DMS 273 (cell line): Measurements from ENCODE around the gene OGFOD1.
"Not testable (repeated sequence)": the region's sequence is repeated elsewhere in the genome, so short reads cannot be mapped to it uniquely, and the experiment has no call there.

Experiments
- DNase-seq: peaks from one replicate; lab custom pipeline; 2025; ENCODE audit not compliant: unreplicated experiment; lab: John Stamatoyannopoulos, UW

The OGFOD1 gene

DNA sequence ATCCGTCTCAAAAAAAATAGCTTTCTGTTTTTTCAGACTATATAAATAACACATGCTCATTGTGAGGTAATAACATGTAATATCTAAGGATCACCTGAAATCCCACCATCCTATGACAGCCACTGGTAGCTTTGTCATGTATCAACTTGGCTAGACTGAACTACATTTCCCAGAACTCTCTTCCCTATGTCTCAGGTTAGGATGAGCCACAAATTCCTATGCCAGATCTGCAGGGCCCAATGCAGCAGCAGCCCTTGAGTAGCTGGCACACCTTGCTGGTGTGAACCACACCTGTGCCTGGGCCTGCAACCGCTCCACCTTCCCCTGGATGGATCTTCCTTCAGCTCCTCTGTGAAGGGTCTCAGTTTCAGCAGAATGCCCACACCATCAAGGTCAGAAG lies 28.1 kb downstream of the OGFOD1 start:
- DNase-seq = no peak

DNA sequence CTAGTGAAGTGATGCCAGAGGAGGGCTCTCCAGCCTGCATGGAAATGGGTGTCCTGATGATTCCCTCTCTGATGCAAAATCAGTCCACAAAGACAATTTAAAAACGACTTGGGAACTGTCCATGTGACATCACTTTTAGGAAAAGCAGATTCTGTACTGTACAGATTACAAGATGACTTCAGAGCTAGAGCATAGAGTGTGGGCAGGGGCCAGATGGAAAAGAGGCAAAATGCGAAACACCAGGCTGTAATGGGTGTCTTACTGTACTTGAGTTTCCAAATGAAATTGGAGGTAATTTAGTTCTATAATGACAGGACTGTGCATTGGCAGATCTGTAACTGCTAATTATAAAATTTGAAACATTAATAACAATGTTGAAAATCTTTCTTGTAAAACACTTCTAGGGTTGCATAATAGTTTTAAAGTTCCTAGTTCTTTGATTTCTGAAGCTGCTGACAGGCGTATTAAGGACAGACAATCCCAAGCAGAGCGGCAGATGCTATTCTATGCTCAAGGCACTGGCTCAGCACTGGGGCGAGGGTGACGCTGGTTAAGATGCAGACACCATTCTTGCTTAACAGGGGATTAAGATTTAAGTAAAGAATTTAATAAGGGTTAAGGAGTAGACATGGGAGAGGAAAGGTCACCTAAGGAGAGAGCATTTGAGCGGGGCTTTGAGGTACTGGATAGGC lies 29.6 kb downstream of the OGFOD1 start:
- peak; percentile 21 for DNase-seq

DNA sequence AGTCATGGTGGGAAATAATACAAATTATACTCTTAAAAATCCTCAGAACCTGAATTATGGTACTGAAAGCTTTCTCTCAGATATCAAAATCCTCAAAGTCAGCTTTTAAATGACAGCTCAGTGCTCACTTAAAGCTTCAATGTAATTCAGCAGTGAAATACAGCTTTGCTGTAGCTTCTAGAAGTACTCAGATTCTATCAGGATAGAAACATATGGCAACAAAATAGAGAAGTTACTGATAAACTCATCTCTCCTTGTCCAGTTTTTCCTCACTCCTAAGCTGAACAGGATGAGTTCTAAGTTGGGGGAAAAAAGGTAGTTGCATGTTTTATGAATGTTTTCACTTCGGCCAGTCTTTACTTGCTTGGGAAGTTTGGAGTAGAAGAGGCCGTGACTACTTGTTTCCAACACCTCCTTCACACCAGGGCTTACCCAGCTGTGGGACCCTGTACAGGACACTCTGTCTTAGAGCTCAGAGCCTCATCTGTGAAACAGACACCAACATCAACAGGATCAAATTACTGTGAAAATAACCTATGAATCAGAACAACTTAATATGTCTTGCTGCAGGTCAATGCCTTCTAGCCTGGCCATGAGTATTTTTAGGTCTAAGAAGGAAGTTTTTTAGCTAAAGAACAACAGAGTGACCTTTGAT lies 30.2 kb downstream of the OGFOD1 start:
- peak; percentile 34 for DNase-seq

DNA sequence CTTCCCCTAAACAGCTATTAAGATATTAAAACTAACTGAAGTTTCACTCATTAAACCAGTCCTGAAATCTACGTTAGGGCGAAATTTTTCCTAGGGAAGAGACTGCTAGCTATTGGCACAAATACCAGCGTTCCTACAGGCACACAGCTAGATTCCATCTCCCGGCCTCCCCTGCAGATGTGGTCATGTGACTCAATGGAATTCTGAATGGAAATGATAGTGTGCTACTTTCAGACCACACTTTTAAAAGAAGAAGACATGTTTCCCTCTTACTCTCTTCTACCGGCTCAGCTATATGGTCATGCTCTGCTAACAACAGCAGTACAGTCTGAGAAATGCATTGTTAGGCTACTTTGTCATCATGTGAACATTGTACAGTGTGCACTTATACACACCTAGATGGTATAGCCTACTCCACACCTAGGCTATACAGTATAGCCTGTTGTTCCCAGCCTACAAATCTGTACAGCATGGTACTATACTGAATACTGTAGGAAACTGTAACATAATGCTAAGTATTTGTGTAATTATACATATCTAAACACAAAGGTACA lies 31.4 kb downstream of the OGFOD1 start:
- no peak for DNase-seq

DNA sequence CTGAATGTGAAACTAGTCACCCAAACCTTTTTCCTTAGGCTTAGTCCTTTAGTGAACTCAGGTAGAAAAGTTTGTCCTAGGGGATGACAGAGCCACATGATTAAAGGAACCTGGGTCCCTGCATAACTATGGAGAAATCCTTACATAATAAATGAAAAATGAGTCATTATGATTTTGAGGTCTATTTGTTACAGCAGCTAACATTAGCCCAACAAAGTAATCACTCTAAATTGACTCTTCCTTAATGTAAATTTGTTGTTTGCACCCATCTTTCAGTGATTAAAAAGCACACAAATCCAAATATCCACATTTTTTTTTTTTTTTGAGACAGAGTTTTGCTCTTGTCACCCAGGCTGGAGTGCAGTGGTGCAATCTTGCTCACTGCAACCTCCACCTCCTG lies 32.0 kb downstream of the OGFOD1 start:
- DNase-seq = no peak

DNA sequence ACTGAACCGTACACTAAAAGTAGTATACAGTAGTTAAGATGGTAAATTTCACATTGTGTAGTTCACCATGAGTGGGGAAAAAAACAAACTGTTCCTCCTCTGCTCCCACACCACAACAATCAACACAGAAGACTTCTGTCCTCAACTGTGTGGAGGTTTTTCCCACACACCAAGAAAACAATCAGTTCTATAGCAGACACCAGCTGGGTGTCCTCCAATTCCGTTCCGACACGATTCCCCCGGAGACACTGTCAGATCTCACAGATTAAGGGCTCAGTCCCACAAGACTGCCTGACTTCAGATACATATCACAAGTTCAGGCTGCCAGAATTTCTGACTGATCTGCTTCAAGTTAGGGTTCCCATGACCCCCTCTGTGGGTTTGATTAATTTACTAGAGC lies 36.7 kb downstream of the OGFOD1 start:
- no peak for DNase-seq

DNA sequence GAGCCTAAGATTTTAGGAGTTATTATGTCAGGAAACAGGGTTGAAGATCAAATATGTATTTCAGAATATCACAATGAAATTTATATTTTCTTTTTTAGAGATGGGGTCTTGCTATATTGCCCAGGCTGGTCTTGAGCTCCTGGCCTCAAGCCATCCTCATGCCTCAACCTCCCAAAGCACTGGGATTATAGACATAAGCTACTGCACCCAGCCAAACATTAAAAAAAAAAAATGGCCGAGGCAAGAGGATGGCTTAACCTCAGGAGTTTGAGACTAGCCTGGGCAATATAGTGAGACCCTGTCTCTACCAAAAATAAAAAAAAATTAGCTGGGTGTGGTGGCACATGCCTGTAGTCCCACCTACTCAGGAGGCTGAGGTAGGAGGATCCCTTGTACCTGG lies 37.5 kb downstream of the OGFOD1 start:
- not testable (repeated sequence) for DNase-seq

DNA sequence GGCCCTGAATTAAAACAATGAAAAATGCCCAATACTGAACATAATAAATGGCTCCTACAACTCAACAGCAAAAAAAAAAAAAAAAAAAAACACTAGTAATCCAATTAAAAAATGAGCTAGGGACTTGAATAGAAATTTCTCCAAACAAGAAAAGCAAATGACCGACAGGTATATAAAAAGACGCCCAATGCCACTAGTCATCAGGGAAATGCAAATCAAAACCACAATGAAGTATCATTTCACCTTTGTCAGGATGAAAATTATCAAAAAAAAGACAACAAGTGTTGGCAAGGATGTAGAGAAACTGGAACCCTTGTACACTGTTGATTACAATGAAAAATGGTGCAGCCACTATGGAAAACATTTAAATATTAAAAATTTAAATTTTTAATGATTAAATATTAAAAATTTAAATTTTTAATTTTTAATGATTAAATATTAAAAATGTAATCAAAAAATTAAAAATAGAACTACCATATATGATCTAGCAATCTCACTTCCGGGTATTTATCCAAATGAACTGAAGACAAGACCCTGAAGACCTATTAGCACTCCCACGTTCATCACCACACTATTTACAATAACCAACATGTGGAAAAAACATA lies 40.4 kb downstream of the OGFOD1 start:
- no peak for DNase-seq

DNA sequence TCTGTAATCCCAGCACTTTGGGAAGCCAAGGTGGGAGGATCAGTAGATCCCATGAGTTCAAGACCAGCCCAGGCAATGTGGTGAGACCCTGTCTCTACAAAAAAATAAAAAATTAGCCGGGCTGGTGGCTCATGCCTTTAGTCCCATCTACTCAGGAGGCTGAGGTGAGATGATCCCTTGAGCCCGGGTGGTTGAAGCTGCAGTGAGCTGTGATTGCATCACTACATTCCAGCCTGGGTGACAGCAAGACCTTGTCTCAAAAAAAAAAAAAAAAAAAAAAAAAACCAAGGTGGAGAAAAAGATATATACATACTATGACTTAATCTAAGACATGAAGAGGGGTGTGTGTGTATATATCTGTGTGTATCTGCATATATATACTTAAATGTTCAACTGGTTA lies 41.8 kb downstream of the OGFOD1 start:
- no peak for DNase-seq

DNA sequence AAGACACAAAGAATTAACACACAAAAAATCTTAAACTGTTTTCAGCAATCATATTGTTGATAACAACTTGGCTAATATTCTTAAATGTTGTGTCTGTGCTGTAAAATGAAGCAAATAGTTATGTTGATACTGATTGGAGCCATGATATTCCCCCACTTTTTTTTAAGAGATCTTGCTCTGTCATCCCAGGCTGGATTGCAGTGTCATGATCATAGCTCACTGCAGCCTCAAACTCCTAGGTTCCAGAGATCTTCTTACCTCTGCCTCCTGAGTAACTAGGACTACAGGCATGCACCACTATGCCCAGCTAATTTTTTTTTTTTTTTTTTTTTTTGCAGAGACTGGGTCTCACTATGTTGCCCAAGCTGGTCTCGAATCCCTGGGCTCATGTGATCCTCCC lies 42.5 kb downstream of the OGFOD1 start:
- no peak for DNase-seq

DNA sequence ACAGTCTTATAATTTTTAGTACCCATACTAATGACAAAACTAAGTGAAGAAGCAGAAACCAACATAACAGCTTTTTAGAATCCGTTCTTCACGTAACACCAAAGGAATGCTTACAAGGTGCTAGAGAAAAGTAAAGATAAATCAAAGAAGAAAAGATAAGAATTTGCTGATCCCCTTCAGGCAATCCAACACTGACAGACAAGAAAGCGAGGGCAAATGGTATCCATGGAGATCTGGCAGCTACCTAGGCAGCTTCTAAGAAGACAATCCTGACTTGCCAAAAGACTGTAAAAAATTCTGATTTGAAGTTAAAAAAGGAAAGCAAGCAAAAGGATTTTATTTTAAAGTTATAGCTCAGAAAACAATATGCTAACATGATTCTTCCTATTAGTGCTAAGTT lies 53.8 kb downstream of the OGFOD1 start:
- no peak for DNase-seq

DNA sequence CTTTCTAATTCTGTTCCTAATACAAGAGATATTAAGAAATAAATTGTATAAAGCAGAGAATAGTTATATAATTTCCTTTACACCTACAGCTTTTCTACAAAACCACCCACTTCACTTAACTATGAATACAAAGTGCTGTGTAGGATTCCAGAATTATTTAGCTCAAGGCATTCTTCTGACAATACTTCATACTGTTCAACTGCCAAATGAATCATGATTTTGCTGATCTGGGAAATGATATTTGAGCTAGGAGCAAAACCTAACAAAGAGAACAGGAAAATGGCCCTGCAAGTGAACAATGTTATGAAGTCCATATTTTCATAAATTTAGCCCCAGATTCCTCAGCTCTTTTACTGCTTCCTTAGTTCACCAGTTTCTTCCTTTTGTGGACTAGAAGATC lies 55.6 kb downstream of the OGFOD1 start:
- no peak for DNase-seq

DNA sequence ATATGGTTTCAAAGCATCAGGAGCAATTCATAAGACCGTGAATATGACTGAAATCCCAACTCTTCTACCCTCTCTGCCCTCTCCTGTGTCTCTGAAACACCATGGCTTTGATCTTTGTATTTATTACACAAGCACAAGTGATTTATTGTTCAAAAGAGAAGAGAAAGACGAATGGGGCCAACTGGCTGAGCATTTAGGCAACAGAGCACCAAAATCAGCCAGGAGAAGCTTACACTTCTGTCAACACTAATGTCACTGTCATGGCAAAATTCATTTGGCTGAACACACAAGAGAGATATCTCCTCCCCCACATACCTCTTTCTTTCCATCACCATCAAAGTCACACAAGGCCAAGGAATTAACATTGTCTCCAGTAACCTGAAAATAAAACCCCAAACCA lies 59.2 kb downstream of the OGFOD1 start:
- DNase-seq = no peak

DNA sequence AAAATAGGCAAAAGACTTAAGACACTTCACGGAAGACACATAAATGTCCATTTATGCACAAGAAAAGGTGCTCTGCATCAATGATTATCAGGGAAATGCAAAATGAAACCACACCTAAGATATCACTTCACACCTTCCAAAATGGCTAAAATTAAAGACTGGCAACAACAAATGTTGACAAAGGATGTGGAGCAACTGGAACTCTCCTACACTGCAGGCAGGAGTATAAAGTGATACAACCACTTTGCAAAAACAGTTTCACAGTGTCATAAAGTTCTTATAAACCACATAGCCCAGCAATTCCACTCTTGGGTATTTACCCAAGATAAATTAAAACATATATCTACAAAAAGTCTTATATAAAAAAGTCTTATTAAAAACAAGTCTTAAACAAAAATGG lies 60.7 kb downstream of the OGFOD1 start:
- no peak for DNase-seq

DNA sequence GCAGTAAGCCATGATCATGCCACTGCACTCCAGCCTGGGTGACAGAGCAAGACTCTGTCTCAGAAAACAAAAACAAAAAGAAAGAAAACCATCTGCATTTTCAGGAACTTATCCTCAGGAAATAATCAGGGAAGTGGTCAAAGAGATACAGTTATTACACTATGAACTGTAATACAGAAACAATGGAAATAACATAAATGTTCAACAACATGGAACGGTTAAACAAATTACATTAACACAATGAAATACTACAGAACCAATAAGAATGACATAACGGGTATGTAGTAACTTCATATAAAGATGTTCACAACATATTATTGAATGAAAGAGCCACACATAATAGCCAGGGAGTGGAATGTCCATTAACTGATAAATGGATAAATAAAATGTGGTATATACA lies 61.7 kb downstream of the OGFOD1 start:
- DNase-seq = no peak

DNA sequence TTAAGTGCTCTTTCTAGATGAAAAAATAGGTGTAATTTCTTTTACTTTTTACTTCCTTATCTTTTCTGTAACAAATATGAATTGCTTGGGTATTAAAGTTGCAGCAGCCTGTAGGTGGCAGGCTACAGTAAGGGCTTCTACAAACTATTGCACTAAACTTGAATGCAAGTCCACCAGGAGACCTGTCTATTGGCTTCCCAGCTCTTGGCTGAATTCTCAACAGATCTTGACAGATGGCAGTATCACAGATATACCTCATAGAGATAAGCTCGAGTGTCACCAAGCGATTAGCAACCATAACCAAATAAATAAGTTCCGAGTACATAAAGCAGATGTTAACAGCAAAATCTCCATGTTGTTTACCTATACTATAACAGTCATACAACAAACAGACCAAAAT lies 62.6 kb downstream of the OGFOD1 start:
- peak; percentile 92 for DNase-seq

DNA sequence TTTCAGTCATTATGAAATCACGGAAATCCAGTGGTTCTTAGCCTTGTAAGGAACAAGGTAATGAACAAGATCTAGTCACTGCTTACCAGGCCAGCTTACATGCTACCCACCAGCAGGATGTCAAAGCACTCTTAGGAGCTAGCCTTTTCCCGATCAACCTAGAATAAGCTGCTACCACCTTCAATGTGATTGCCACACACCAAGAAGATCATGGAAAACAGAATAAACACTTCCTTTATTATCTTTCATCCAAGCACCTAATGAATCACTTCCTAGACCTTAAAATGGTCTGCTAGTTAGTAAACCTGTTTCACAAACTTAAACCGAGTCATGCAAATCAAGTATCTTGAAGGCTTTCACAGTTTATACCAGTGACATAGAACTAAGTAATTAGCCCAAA lies 63.5 kb downstream of the OGFOD1 start:
- DNase-seq = no peak

DNA sequence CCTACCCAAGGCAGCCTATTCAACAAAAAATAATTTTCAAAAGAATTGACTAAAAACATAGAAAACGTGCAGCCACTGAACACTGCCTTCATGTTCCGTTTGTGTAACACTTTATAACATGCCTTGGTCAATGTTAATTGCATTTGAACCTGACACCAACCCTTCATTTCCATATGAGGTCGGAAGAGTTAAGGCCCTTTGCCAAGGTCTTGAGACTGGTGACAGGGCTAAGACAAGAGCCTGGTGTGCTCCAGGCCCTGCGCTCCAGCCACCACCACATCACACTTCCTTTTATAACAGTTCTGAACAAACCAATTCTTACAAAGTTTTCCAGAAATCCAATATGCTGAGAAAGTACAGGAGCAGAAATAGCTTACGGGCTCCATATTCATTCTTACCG lies 64.3 kb downstream of the OGFOD1 start:
- peak; percentile 9 for DNase-seq

DNA sequence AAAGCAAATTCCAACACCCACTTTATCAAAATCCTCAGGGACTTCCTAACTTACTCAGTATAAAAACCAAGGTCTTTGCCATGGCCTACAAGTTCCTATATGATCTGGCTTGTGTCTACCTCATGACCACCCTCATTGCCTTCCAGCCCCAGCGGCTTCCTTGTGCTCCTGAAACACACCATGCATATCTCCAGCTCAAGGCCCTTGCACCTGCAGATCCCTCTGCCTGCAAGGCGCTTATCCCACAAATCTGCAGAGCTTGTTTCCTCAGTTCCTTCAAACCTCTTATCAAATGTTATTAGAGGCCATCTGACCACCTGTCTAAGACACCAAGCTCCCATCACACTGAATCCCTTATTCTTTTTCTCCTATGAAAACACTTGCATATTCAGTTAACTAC lies 65.9 kb downstream of the OGFOD1 start:
- DNase-seq = no peak

DNA sequence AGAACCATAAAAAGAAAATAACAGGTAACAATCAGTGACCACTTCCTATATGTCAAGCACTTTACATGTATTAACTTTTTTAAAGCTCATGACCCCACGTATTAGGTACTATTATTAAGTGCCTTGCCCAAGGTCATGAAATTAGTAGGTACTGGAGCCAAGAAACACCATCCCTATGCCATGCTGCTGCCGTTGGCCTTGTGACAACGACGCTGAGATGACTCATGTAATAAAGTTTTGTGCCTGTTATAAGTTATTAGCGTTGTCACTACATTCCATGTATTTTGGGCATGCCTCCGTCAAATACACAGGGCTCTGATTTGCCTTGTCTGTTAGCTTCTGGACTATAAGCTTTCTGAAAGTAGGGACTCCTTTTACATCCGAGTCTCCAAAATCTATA lies 67.1 kb downstream of the OGFOD1 start:
- DNase-seq = no peak

DNA sequence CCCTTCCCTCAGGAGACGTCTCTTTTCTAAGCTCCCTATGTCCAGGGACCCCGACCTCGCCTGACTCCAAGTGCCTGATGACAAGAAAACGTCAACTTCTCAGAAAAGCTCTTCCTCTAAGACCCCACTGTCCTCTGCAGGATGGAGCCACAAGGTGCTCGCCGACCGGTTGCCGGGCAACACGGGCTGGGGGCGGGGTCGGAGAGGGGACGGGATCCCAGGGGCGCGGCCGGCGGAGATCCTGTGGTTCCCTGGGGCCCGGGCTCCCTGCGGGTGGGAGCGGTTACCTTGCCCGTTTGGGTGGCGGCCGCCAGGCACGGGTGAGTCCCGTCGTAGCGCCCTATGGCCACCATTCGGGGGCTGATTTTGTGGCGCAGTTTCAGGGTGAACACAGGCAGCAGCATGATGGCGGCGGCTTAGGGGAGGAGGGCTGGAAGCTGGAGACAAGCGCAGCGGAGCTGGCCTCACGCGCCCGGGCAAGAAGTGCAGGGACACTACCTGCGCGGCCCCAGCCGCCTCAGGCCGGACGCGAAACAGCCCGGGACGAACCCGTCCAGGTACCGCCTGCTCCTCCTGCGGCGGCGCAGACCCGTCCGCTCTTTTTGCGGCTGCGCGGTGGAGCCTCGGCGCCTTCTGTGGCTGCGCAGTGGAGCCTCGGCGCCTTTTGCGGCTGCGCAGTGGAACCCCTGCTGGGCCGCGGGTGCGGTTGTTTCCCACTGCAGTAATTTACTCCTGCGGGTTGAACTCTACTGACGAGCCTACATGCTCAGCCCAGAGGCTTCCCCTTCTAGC lies 68.3 kb downstream of the OGFOD1 start, which contains the start of gene BBS2:
Gene BBS2 (minus strand): TSS at position 566 of the 792 bp plus-strand sequence. CDS start 162 bp downstream, at position 404.
- DNase-seq = peak; percentile 95

DNA sequence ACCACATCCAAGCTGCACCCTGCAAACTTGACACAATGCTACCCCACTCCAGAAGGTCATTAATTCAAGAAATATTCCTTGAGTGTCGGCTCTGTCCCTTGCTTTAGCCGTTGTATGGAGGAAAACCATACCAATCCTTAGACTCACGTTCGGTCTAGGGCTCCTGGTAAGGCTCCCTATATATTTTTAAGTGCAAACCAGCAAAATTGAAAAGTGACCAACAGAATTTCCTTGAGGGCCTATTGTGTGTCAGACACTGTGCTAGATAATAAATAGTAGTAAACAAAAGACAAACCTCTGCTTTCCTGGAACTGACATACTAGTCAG lies 68.9 kb downstream of the OGFOD1 start:
- DNase-seq = no peak
